WERI-Rb-1 (cell line): ENCODE results near the gene KIF3C.

Experiments used
- DNase-seq: peaks from one replicate; pipeline ENCODE4 v3.0.0-alpha.2; 2020
- H3K27ac ChIP-seq: fragments of 250-450 bp; sonication (Bioruptor Pico); 2 replicates; pipeline ENCODE4 v1.5.1; 2020; ENCODE audit warnings: mild to moderate bottlenecking, moderate library complexity
- H3K27me3 ChIP-seq: fragments of 250-450 bp; sonication (Bioruptor Pico); 2 replicates; pipeline ENCODE4 v1.5.1; 2021; ENCODE audit warnings: mild to moderate bottlenecking, low read depth, moderate library complexity; ENCODE audit not compliant: insufficient read depth, severe bottlenecking
- H3K36me3 ChIP-seq: fragments of 250-450 bp; sonication (Bioruptor Pico); 2 replicates; pipeline ENCODE4 v1.5.1; 2020; ENCODE audit warnings: mild to moderate bottlenecking, moderate library complexity
- H3K4me3 ChIP-seq: 2 replicates; pipeline ENCODE4 v1.5.1; 2011; ENCODE audit warnings: low read depth, mild to moderate bottlenecking, control low read depth, low read length
- H3K9me3 ChIP-seq: fragments of 250-450 bp; sonication (Bioruptor Pico); 2 replicates; pipeline ENCODE4 v1.5.1; 2021; ENCODE audit warnings: mild to moderate bottlenecking, moderate library complexity; ENCODE audit not compliant: severe bottlenecking
- CTCF ChIP-seq: IDR thresholded peaks from 2 replicates; pipeline ENCODE4 v1.5.1; 2011; ENCODE audit warnings: low read depth, mild to moderate bottlenecking, control low read depth, inconsistent platforms, low read length

KIF3C gene

GRCh38 chr2:26010943-26011342, 28.6 kb upstream of the KIF3C start:
- no peak for DNase-seq
- no peak overlapping the region for H3K27ac ChIP-seq

GRCh38 chr2:26009567-26009963, 27.3 kb upstream of the KIF3C start:
- no peak overlapping the region for H3K4me3 ChIP-seq
- TF ChIP-seq CTCF = no peak
- H3K36me3 ChIP-seq = no peaks in the 10 kb centered on the region
- peaks cover 2% of the 10 kb centered on the region for H3K9me3 ChIP-seq
- H3K27ac ChIP-seq = no peak overlapping the region
- H3K27me3 ChIP-seq = peaks cover 14% of the 10 kb centered on the region
- no peak for DNase-seq

More at GRCh38 chr2:26010943-26011342, 28.6 kb upstream of the KIF3C start:
- Histone ChIP-seq H3K36me3 (no peaks in the 10 kb centered on the region), H3K4me3 (no peak overlapping the region), H3K27me3 (peaks cover 14% of the 10 kb centered on the region), H3K9me3 (peaks cover 2% of the 10 kb centered on the region)
- TF ChIP-seq CTCF = no peak

- no peak overlapping the region for H3K4me3 ChIP-seq
- TF ChIP-seq CTCF = no peak
- DNase-seq = no peak
- H3K36me3 ChIP-seq = no peaks in the 10 kb centered on the region
- no peak overlapping the region for H3K27ac ChIP-seq
- peaks cover 14% of the 10 kb centered on the region for H3K27me3 ChIP-seq
- H3K9me3 ChIP-seq = peaks cover 2% of the 10 kb centered on the region
Observed at GRCh38 chr2:26008851-26009566, 26.7 kb upstream of the KIF3C start.

GRCh38 chr2:26008095-26008494, 25.8 kb upstream of the KIF3C start:
- TF ChIP-seq CTCF = no peak
- peaks cover 8% of the 10 kb centered on the region for H3K27me3 ChIP-seq
- no peak overlapping the region for H3K27ac ChIP-seq
- H3K36me3 ChIP-seq = no peaks in the 10 kb centered on the region
- no peak overlapping the region for H3K4me3 ChIP-seq
- DNase-seq = no peak
- H3K9me3 ChIP-seq = peaks cover 2% of the 10 kb centered on the region

- DNase-seq = no peak
- TF ChIP-seq CTCF = no peak
- H3K4me3 ChIP-seq = no peak overlapping the region
- no peaks in the 10 kb centered on the region for H3K9me3 ChIP-seq
- no peaks in the 10 kb centered on the region for H3K36me3 ChIP-seq
- H3K27ac ChIP-seq = no peak overlapping the region
- H3K27me3 ChIP-seq = no peaks in the 10 kb centered on the region
Observed at GRCh38 chr2:26002632-26003310, 20.5 kb upstream of the KIF3C start.
